ENCODE measurements around the gene CKAP4.

Gene CKAP4

DNA sequence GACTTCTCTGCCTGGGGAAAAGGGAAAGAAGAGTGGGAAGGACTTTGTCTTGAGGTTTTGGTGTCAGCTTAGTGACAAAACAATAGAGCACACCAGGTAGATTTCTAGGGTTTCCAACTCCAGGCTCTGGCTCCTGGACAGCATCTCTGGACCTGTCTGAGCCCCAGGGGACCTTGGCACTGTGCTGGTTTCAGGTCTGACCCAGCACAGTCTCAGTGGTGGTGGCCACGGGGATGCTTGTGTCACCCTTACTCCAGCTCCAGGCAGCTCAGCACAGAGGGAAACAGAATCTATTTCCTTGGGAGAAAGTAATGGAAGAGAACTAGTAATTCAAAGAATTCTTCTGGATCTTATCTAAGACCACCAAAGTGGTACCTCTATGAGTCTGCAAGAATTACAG is 11.1 kb upstream of the CKAP4 start:
- Histone ChIP-seq H3K27ac (ENCODE audit: low read depth, low read length) (no peak overlapping the region), H3K27me3 (ENCODE audit: low read length) (no peaks in the 10 kb centered on the region), H3K36me3 (ENCODE audit: low read length) (no peaks in the 10 kb centered on the region), H3F3A (ENCODE audit: insufficient read depth) (no peaks in the 10 kb centered on the region), H2AFZ (ENCODE audit: low read depth, low read length, severe bottlenecking) (no peak overlapping the region), H3K4me2 (ENCODE audit: low read depth, low read length, poor library complexity, severe bottlenecking) (no peak overlapping the region), H3K9ac (ENCODE audit: low read length) (no peak overlapping the region), H3K9me3 (ENCODE audit: insufficient read depth, low read length) (no peaks in the 10 kb centered on the region), H3K79me2 (ENCODE audit: insufficient read depth, low read length) (no peaks in the 10 kb centered on the region), H3K9me2 (replicated peaks; ENCODE audit: insufficient read depth, low read length) (no peaks in the 10 kb centered on the region), H3K4me3 (ENCODE audit: insufficient read depth, low read length, poor library complexity, severe bottlenecking) (no peak overlapping the region), H4K20me1 (ENCODE audit: low read depth, low read length) (no peaks in the 10 kb centered on the region)
- TF ChIP-seq EZH2phosphoT487 (conservative IDR thresholded peaks at IDR 0.05; ENCODE audit: low read length): no peak
- TF ChIP-seq, protein P1, sequence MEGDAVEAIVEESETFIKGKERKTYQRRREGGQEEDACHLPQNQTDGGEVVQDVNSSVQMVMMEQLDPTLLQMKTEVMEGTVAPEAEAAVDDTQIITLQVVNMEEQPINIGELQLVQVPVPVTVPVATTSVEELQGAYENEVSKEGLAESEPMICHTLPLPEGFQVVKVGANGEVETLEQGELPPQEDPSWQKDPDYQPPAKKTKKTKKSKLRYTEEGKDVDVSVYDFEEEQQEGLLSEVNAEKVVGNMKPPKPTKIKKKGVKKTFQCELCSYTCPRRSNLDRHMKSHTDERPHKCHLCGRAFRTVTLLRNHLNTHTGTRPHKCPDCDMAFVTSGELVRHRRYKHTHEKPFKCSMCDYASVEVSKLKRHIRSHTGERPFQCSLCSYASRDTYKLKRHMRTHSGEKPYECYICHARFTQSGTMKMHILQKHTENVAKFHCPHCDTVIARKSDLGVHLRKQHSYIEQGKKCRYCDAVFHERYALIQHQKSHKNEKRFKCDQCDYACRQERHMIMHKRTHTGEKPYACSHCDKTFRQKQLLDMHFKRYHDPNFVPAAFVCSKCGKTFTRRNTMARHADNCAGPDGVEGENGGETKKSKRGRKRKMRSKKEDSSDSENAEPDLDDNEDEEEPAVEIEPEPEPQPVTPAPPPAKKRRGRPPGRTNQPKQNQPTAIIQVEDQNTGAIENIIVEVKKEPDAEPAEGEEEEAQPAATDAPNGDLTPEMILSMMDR (IDR thresholded peaks at IDR 0.05; ENCODE audit: insufficient read depth, low read length, poor library complexity, severe bottlenecking): no peak

DNA sequence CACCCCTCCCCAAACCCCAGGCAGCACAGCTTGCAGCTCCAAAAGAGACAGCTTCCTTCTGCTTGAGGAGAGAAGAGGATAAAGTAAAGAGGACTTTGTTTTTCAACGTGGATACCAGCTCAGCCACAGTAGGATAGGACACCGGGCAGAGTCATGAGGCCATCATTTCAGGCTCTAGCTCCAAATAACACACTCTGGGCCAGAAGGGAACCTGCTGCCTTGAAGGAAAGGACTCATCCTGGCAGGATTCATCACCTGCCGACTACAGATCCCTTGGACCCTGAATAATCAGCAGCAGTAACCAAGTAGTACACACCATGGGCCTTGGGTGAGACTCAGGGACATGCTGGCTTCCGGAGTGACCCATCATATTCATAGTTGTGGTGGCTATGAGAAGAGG is 10.4 kb upstream of the CKAP4 start:
- Histone ChIP-seq H3K27ac (ENCODE audit: low read depth, low read length) (no peak overlapping the region), H3K9me2 (replicated peaks; ENCODE audit: insufficient read depth, low read length) (no peaks in the 10 kb centered on the region), H3K9me3 (ENCODE audit: insufficient read depth, low read length) (no peaks in the 10 kb centered on the region), H3K4me2 (ENCODE audit: low read depth, low read length, poor library complexity, severe bottlenecking) (no peak overlapping the region), H3K9ac (ENCODE audit: low read length) (no peak overlapping the region), H3K36me3 (ENCODE audit: low read length) (no peaks in the 10 kb centered on the region), H3F3A (ENCODE audit: insufficient read depth) (no peaks in the 10 kb centered on the region), H4K20me1 (ENCODE audit: low read depth, low read length) (no peaks in the 10 kb centered on the region), H3K79me2 (ENCODE audit: insufficient read depth, low read length) (no peaks in the 10 kb centered on the region), H3K4me3 (ENCODE audit: insufficient read depth, low read length, poor library complexity, severe bottlenecking) (no peak overlapping the region), H2AFZ (ENCODE audit: low read depth, low read length, severe bottlenecking) (no peak overlapping the region), H3K27me3 (ENCODE audit: low read length) (no peaks in the 10 kb centered on the region)
- TF ChIP-seq, protein P1 (IDR thresholded peaks at IDR 0.05; ENCODE audit: insufficient read depth, low read length, poor library complexity, severe bottlenecking): no peak
- TF ChIP-seq EZH2phosphoT487 (conservative IDR thresholded peaks at IDR 0.05; ENCODE audit: low read length): no peak

DNA sequence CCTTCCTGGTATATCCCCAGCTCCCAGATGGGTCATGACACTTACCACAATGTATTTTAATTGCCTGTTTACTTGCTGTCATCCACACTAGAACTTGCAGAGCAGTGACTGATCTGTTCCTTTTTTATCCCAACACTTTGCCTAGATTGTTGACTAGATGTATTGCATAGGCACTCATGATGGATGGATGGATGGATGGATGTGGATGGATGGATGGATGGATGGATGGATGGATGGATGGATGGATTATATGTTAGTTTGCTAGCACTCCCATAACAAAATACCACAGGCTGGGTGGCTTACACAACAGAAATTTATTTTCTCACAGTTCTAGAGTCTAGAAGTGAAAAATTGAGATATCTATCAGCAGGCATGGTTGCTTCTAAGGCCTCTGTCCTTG is 8.7 kb upstream of the CKAP4 start:
- no peaks in the 10 kb centered on the region for H4K20me1 ChIP-seq (ENCODE audit: low read depth, low read length)
- no peaks in the 10 kb centered on the region for H3K9me3 ChIP-seq (ENCODE audit: insufficient read depth, low read length)
- no peak overlapping the region for H3K4me2 ChIP-seq (ENCODE audit: low read depth, low read length, poor library complexity, severe bottlenecking)
- no peak overlapping the region for H3K27ac ChIP-seq (ENCODE audit: low read depth, low read length)
- no peak overlapping the region for H3K9ac ChIP-seq (ENCODE audit: low read length)
- no peaks in the 10 kb centered on the region for H3K79me2 ChIP-seq (ENCODE audit: insufficient read depth, low read length)
- H3K9me2 ChIP-seq (replicated peaks; ENCODE audit: insufficient read depth, low read length): no peaks in the 10 kb centered on the region
- no peaks in the 10 kb centered on the region for H3K36me3 ChIP-seq (ENCODE audit: low read length)
- no peaks in the 10 kb centered on the region for H3F3A ChIP-seq (ENCODE audit: insufficient read depth)
- H2AFZ ChIP-seq (ENCODE audit: low read depth, low read length, severe bottlenecking): no peak overlapping the region
- TF ChIP-seq, protein P1 (IDR thresholded peaks at IDR 0.05; ENCODE audit: insufficient read depth, low read length, poor library complexity, severe bottlenecking): no peak
- no peak for TF ChIP-seq EZH2phosphoT487 (conservative IDR thresholded peaks at IDR 0.05; ENCODE audit: low read length)
- no peak overlapping the region for H3K4me3 ChIP-seq (ENCODE audit: insufficient read depth, low read length, poor library complexity, severe bottlenecking)
- H3K27me3 ChIP-seq (ENCODE audit: low read length): no peaks in the 10 kb centered on the region

All from SU-DHL-6 (cell line).